NCI-H187 (cell line): ENCODE results near the gene LTA4H.
"Not testable (repeated sequence)": the region's sequence is repeated elsewhere in the genome, so short reads cannot be mapped to it uniquely, and the experiment has no call there.

Experiments
- DNase-seq, 2 experiments: peaks; one replicate each; lab custom pipeline; 2025; lab: John Stamatoyannopoulos, UW

LTA4H gene

GRCh38 chr12:95990136-95990535 lies 45.3 kb downstream of the LTA4H start:
- DNase-seq: no peak

GRCh38 chr12:95989504-95990123 lies 45.8 kb downstream of the LTA4H start:
- DNase-seq: no peak

- DNase-seq: no peak
These were observed 46.7 kb downstream of the LTA4H start for GRCh38 chr12:95988506-95989275.

- DNase-seq: no peak
These were observed 48.5 kb downstream of the LTA4H start for GRCh38 chr12:95986635-95987570.

- DNase-seq: no peak
These were observed 50.7 kb downstream of the LTA4H start for GRCh38 chr12:95984682-95985081.

GRCh38 chr12:95982602-95983001 lies 52.8 kb downstream of the LTA4H start:
- no peak for DNase-seq

- DNase-seq: no peak
These were observed 55.0 kb downstream of the LTA4H start for GRCh38 chr12:95980437-95980836.

- DNase-seq: no peak
These were observed 56.6 kb downstream of the LTA4H start for GRCh38 chr12:95978774-95979173.

GRCh38 chr12:95978351-95978750 lies 57.0 kb downstream of the LTA4H start:
- no peak for DNase-seq

GRCh38 chr12:95977764-95978305 lies 57.6 kb downstream of the LTA4H start:
- DNase-seq: no peak

GRCh38 chr12:95976416-95976832 lies 59.0 kb downstream of the LTA4H start:
- DNase-seq: no peak

- DNase-seq: no peak
These were observed 59.9 kb downstream of the LTA4H start for GRCh38 chr12:95975491-95975890.

- no peak for DNase-seq
These were observed 61.0 kb downstream of the LTA4H start for GRCh38 chr12:95974358-95974757.

- DNase-seq: no peak
These were observed 62.4 kb downstream of the LTA4H start for GRCh38 chr12:95972832-95973456.

- DNase-seq: no peak
These were observed 64.5 kb downstream of the LTA4H start for GRCh38 chr12:95970905-95971304.

- not testable (repeated sequence) for DNase-seq
These were observed 66.3 kb downstream of the LTA4H start for GRCh38 chr12:95969116-95969515.

- no peak for DNase-seq
These were observed 68.1 kb downstream of the LTA4H start for GRCh38 chr12:95967301-95967700.

GRCh38 chr12:95966287-95966870 lies 69.0 kb downstream of the LTA4H start:
- DNase-seq: no peak

- no peak for DNase-seq
These were observed 72.3 kb downstream of the LTA4H start for GRCh38 chr12:95963096-95963495.

GRCh38 chr12:95962222-95962621 lies 73.2 kb downstream of the LTA4H start:
- no peak for DNase-seq

GRCh38 chr12:95960241-95960640 lies 75.1 kb downstream of the LTA4H start:
- no peak for DNase-seq
